Endodermal cell (in vitro differentiated cells): ENCODE results near the gene DPYSL4. TPM values are rescaled to one million over a fixed set of nuclear protein-coding genes. Genes with fewer than 3 reads are reported as not detected.

Experiments
- DNase-seq: peaks from one replicate; pipeline ENCODE4 v3.0.0-alpha.2; 2017
- H3K27ac ChIP-seq: 2 replicates; pipeline ENCODE4 v1.5.1; 2013; ENCODE audit warnings: mild to moderate bottlenecking, low read depth, low read length, moderate library complexity
- H3K27me3 ChIP-seq: 2 replicates; pipeline ENCODE4 v1.6.1; 2013; ENCODE audit warnings: mild to moderate bottlenecking, low read length, moderate library complexity; ENCODE audit not compliant: insufficient read depth, control insufficient read depth, poor library complexity, severe bottlenecking
- H3K36me3 ChIP-seq: 2 replicates; pipeline ENCODE4 v1.7.0; 2013; ENCODE audit warnings: mild to moderate bottlenecking, low read length, moderate library complexity; ENCODE audit not compliant: control insufficient read depth, insufficient read depth
- H3K4me1 ChIP-seq: one replicate; pipeline ENCODE4 v1.7.0; 2013; ENCODE audit warnings: low read length; ENCODE audit not compliant: control insufficient read depth, insufficient read depth
- H3K4me3 ChIP-seq: 2 replicates; pipeline ENCODE4 v1.5.1; 2013; ENCODE audit warnings: mild to moderate bottlenecking, low read length, moderate library complexity
- H3K9ac ChIP-seq: 2 replicates; pipeline ENCODE4 v1.6.1; 2013; ENCODE audit warnings: mild to moderate bottlenecking, low read length, moderate library complexity; ENCODE audit not compliant: poor library complexity, severe bottlenecking; ENCODE audit errors: extremely low read depth
- H3K9me3 ChIP-seq: 2 replicates; pipeline ENCODE4 v1.6.1; 2013; ENCODE audit warnings: mild to moderate bottlenecking, low read length, moderate library complexity; ENCODE audit not compliant: control insufficient read depth
- H3K27ac Mint-ChIP-seq: 2 replicates; pipeline ENCODE4 v1.8.0; 2020; ENCODE audit warnings: mixed read lengths
- H3K27me3 Mint-ChIP-seq: 2 replicates; pipeline ENCODE4 v1.8.0; 2021; ENCODE audit warnings: mild to moderate bottlenecking, mixed read lengths; ENCODE audit not compliant: insufficient read depth
- H3K36me3 Mint-ChIP-seq: 2 replicates; pipeline ENCODE4 v1.8.0; 2020; ENCODE audit warnings: low read depth, mixed read lengths
- H3K4me1 Mint-ChIP-seq: 2 replicates; pipeline ENCODE4 v1.8.0; 2020; ENCODE audit warnings: mixed read lengths
- H3K4me3 Mint-ChIP-seq: 2 replicates; pipeline ENCODE4 v1.8.0; 2020; ENCODE audit warnings: mild to moderate bottlenecking, moderate library complexity, mixed read lengths
- H3K9me3 Mint-ChIP-seq: 2 replicates; pipeline ENCODE4 v1.8.0; 2020; ENCODE audit warnings: mild to moderate bottlenecking, mixed read lengths
- CTCF ChIP-seq: fragments of 200-600 bp; sonication (generic); conservative IDR thresholded peaks from 2 replicates; pipeline ENCODE4 v1.5.0; 2021; ENCODE audit warnings: antibody characterized with exemption, mild to moderate bottlenecking
- WGBS, 2 experiments: methylation state at CpG; one replicate each; pipeline versions ENCODE4 v1.1.5 to v1.1.7; 2013; ENCODE audit warnings: missing lambda C conversion rate in 2 of 2, mixed read lengths in 1 of 2; ENCODE audit not compliant: insufficient coverage in 1 of 2, insufficient read length in 1 of 2; 5-methylcytosine and 5-hydroxymethylcytosine counted together
- total RNA-seq, 2 donors: library from RNA; stranded (reverse); fragmentation: NEBNext Ultra II Directional in 1 of 2; extraction: Animal tissue kit (Norgen Biotek cat#: 25700) in 1 of 2; gene quantifications; 2 replicates in 1 of 2; 3 replicates in 1 of 2; pipeline ENCODE4 v1.2.1, GENCODE V29; 2021

The DPYSL4 gene
- total RNA-seq, 2 donors from 2014 or later, result 5.1 to 13.5 TPM

DNA sequence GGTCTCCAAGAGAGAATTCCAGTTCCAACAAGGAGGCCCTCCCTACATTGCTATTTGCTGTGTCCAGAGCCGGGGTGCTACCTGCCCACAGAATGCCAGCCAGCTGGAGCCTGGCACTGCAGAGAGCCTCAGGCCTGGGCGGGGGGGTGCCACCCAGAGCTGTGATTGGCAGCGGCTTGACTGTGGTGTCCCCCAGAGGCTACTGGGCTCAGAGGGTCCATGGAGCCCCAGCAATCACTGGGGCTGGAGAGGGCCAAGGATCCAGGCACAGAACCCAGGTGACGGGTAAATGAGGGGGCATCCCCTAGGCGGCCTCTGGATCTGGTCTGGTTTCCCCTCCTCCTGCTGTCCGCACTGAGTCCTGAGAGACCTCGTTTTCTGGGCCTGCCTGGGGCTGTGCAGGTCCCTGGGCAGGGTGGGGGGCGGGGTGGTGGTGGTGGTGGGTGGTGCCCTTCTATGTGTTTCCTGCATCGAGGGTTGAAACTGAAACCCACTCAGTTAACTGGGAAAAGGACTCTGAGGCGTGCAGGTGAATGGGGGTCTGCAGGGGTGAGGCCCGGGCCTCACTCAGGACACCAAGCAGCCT lies 12.6 kb downstream of the DPYSL4 start:
- Mint-ChIP-seq H3K27me3 (no peaks in the 10 kb centered on the region), H3K27ac (no peak overlapping the region), H3K4me3 (no peak overlapping the region), H3K36me3 (no peaks in the 10 kb centered on the region), H3K4me1 (no peaks in the 10 kb centered on the region), H3K9me3 (no peaks in the 10 kb centered on the region)
- no peak for TF ChIP-seq CTCF
- no peak overlapping the region for H3K4me3 ChIP-seq
- 80 to 92% methylated on average over 1 to 11 of the region's 11 CpGs for WGBS, 2 experiments
- DNase-seq, result no peak
- H3K27me3 ChIP-seq, result no peaks in the 10 kb centered on the region
- no peaks in the 10 kb centered on the region for H3K36me3 ChIP-seq
- no peak overlapping the region for H3K9ac ChIP-seq
- H3K9me3 ChIP-seq, result no peaks in the 10 kb centered on the region
- no peak overlapping the region for H3K27ac ChIP-seq
- H3K4me1 ChIP-seq, result no peaks in the 10 kb centered on the region

DNA sequence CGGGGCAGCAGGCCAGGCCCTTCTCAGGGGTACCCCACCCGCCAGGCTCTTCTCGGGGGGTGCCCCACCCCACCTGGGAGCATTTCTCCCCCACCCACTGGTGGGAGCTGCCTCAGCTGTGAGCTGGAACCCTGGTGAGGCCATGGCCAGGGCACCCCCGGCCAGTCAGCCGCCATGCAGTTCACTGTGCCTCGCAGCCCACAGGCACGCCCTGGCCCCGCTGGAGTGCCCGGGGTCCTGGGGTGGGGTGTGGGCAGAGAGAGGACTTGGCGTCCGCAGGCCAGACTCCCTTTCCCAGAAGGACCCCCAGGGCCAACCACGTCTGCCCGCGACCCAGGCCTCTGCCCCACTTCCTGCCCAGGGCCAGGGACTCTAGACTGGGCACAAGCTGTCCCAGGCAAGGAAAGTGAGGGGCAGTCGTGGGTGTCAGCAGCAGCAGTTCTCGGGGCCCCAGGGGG lies 13.1 kb downstream of the DPYSL4 start:
- H3K27ac Mint-ChIP-seq, result no peak overlapping the region
- WGBS, 2 experiments, result 85 to 92% methylated on average over 7 to 16 of the region's 16 CpGs

GRCh38 chr10:132200344-132201110 lies 13.8 kb downstream of the DPYSL4 start:
- H3K36me3 ChIP-seq, result no peaks in the 10 kb centered on the region
- H3K9ac ChIP-seq, result no peak overlapping the region
- TF ChIP-seq CTCF, result no peak
- H3K9me3 ChIP-seq, result no peaks in the 10 kb centered on the region
- H3K4me3 ChIP-seq, result no peak overlapping the region
- H3K4me3 Mint-ChIP-seq, result no peak overlapping the region
- DNase-seq, result no peak
- no peaks in the 10 kb centered on the region for H3K27me3 Mint-ChIP-seq
- no peaks in the 10 kb centered on the region for H3K9me3 Mint-ChIP-seq
- no peaks in the 10 kb centered on the region for H3K4me1 ChIP-seq
- H3K36me3 Mint-ChIP-seq, result no peaks in the 10 kb centered on the region
- no peak overlapping the region for H3K27ac Mint-ChIP-seq
- no peaks in the 10 kb centered on the region for H3K27me3 ChIP-seq
- WGBS, 2 experiments, result 93 to 97% methylated on average over 14 to 35 of the region's 35 CpGs
- no peaks in the 10 kb centered on the region for H3K4me1 Mint-ChIP-seq
- H3K27ac ChIP-seq, result no peak overlapping the region

More for the DNA sequence above, 13.1 kb downstream of the DPYSL4 start:
- no peaks in the 10 kb centered on the region for H3K4me1 Mint-ChIP-seq
- Histone ChIP-seq H3K9ac (no peak overlapping the region), H3K27ac (no peak overlapping the region), H3K27me3 (no peaks in the 10 kb centered on the region), H3K4me3 (no peak overlapping the region), H3K36me3 (no peaks in the 10 kb centered on the region), H3K9me3 (no peaks in the 10 kb centered on the region), H3K4me1 (no peaks in the 10 kb centered on the region)
- no peaks in the 10 kb centered on the region for H3K36me3 Mint-ChIP-seq
- H3K9me3 Mint-ChIP-seq, result no peaks in the 10 kb centered on the region
- no peak overlapping the region for H3K4me3 Mint-ChIP-seq
- TF ChIP-seq CTCF, result no peak
- no peak for DNase-seq
- H3K27me3 Mint-ChIP-seq, result no peaks in the 10 kb centered on the region
